Tibial nerve (tissue), 4 donors: ENCODE measurements around the gene ANGPTL2. TPM values are rescaled to one million over a fixed set of nuclear protein-coding genes. Genes with fewer than 3 reads are reported as not detected.

Source experiments
- DNase-seq, 2 donors: peaks; one replicate each; pipeline ENCODE4 v3.0.0-alpha.2; 2019; ENCODE audit warnings: low spot score in 2 of 2
- H3K27ac ChIP-seq, 4 donors: fragments of 200-600 bp; sonication (generic) in 3 of 4; one replicate each; pipeline ENCODE4 v1.5.1; 2017 to 2019; ENCODE audit warnings: mild to moderate bottlenecking in 1 of 4
- H3K27me3 ChIP-seq, 2 donors: fragments of 200-600 bp; sonication (generic) in 1 of 2; one replicate each; pipeline versions ENCODE4 v1.5.1 to v1.6.0; 2017 to 2019
- H3K36me3 ChIP-seq, 3 donors: fragments of 200-600 bp; sonication (generic); one replicate each; pipeline ENCODE4 v1.5.1; 2018 to 2019
- H3K4me1 ChIP-seq, 4 donors: fragments of 200-600 bp; sonication (generic) in 3 of 4; one replicate each; pipeline ENCODE4 v1.5.1; 2017 to 2019
- H3K4me3 ChIP-seq, 4 donors: fragments of 200-600 bp; sonication (generic) in 3 of 4; one replicate each; pipeline ENCODE4 v1.5.1; 2017 to 2019; ENCODE audit warnings: mild to moderate bottlenecking in 1 of 4, moderate library complexity in 1 of 4
- H3K9me3 ChIP-seq, 4 donors: fragments of 200-600 bp; sonication (generic) in 3 of 4; one replicate each; pipeline ENCODE4 v1.5.1; 2017 to 2019
- EP300 ChIP-seq, 2 donors: sonication (generic); formaldehyde crosslinking; IDR thresholded peaks; one replicate each; pipeline ENCODE4 v1.6.1; 2017; ENCODE audit warnings: antibody characterized with exemption in 2 of 2, mild to moderate bottlenecking in 1 of 2
- POLR2A ChIP-seq, 2 donors: fragments of 450-650 bp; IDR thresholded peaks; one replicate each; pipeline ENCODE4 v1.6.1; 2017; ENCODE audit warnings: antibody characterized with exemption in 2 of 2, mild to moderate bottlenecking in 2 of 2, moderate library complexity in 2 of 2
- WGBS, 2 donors: methylation state at CpG; one replicate each; pipeline ENCODE4 v1.1.5; 2018; 5-methylcytosine and 5-hydroxymethylcytosine counted together
- total RNA-seq, 4 donors: library from RNA; depleted of rRNA; stranded (reverse); fragments of >200 nt; gene quantifications; one replicate each; pipeline ENCODE4 v1.1.0, GENCODE V29; 2016
- TF ChIP-seq, protein P1 (sequence below), 5 experiments: fragments of 200-600 bp in 3 of 5; fragments of 450-650 bp in 2 of 5; sonication (generic) in 3 of 5; IDR thresholded peaks; one replicate each; pipeline ENCODE4 v1.5.1; 2016 to 2019; ENCODE audit warnings: antibody characterized with exemption in 5 of 5, mild to moderate bottlenecking in 3 of 5, moderate library complexity in 2 of 5

The ANGPTL2 gene
- total RNA-seq, 4 donors from 2014 or later: 34.5 to 64.1 (median 47.1) TPM

DNA sequence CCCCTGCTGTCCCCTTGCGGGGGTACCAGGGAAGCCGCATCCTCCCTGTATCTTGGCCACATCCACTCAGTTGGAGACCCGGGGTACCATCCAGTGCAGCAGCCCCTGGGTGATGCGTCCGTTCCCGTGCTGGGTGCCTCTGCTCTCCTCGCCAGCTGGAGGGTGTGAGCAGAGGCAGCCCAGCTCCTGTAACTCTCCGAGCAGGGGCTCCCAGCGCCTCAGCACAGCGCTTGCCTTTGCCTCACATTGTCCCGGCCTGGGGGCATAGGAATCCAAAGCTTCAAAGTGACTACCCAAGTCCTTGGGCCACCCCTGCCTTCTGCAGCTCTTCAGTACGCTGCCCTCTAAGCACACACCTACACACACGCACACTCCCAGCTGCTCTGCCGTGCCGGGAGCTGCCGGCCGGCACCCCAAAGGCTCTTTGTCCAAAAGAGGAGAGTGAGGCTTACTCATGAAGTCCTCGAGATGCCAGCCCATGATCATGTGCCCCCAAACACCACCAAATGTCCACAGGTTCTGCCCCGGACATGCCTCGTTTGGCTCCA, 733 bp downstream of the ANGPTL2 start:
- Histone ChIP-seq H3K9me3 (no peaks in the 10 kb centered on the region), H3K4me1 (peaks cover 0 to 67% (median 27%) of the 10 kb centered on the region in 4 donors), H3K36me3 (no peaks in the 10 kb centered on the region), H3K4me3 (peak overlapping the region; percentile 39 to 62 (median 46)), H3K27ac (peak overlapping the region; percentile 81 to 94 (median 88)), H3K27me3 (no peaks in the 10 kb centered on the region)
- TF ChIP-seq EP300 (IDR thresholded peaks at IDR 0.05) (no peak), POLR2A (IDR thresholded peaks at IDR 0.05) (no peak)
- TF ChIP-seq, protein P1, sequence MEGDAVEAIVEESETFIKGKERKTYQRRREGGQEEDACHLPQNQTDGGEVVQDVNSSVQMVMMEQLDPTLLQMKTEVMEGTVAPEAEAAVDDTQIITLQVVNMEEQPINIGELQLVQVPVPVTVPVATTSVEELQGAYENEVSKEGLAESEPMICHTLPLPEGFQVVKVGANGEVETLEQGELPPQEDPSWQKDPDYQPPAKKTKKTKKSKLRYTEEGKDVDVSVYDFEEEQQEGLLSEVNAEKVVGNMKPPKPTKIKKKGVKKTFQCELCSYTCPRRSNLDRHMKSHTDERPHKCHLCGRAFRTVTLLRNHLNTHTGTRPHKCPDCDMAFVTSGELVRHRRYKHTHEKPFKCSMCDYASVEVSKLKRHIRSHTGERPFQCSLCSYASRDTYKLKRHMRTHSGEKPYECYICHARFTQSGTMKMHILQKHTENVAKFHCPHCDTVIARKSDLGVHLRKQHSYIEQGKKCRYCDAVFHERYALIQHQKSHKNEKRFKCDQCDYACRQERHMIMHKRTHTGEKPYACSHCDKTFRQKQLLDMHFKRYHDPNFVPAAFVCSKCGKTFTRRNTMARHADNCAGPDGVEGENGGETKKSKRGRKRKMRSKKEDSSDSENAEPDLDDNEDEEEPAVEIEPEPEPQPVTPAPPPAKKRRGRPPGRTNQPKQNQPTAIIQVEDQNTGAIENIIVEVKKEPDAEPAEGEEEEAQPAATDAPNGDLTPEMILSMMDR (IDR thresholded peaks at IDR 0.05): no peak
- 11 to 16% methylated on average over 20 of the region's 20 CpGs for WGBS, 2 donors
- DNase-seq: no peak

DNA sequence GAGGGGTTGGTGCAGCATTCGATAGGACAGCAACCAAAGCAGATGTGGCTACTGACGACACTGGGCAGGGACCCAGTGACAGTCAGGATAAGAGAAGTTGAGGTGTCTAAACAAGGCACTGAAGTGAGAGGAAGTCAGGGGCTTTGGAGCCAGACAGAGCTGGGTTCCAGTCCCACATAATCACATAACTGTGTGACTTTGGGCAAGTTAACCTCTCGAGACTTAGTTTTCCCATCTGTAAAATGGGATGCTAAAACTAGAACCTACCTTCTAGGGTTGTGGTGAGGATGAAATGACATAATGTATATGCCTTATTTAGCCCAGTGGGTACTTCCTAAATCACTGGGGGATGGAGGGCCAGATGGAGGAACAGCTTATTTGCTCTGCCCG, 3.1 kb downstream of the ANGPTL2 start:
- TF ChIP-seq POLR2A (IDR thresholded peaks at IDR 0.05) (no peak), EP300 (IDR thresholded peaks at IDR 0.05) (no peak)
- TF ChIP-seq, protein P1 (IDR thresholded peaks at IDR 0.05): no peak
- peaks cover 0 to 69% (median 27%) of the 10 kb centered on the region in 4 donors for H3K4me1 ChIP-seq
- DNase-seq: no peak
- WGBS, 2 donors: 81 to 83% methylated on average over 4 of the region's 4 CpGs
- no peak overlapping the region for H3K4me3 ChIP-seq
- peak overlapping the region in 2 of 4 donors; percentile 47 to 94 for H3K27ac ChIP-seq
- no peaks in the 10 kb centered on the region for H3K9me3 ChIP-seq
- H3K36me3 ChIP-seq: no peaks in the 10 kb centered on the region
- no peaks in the 10 kb centered on the region for H3K27me3 ChIP-seq

DNA sequence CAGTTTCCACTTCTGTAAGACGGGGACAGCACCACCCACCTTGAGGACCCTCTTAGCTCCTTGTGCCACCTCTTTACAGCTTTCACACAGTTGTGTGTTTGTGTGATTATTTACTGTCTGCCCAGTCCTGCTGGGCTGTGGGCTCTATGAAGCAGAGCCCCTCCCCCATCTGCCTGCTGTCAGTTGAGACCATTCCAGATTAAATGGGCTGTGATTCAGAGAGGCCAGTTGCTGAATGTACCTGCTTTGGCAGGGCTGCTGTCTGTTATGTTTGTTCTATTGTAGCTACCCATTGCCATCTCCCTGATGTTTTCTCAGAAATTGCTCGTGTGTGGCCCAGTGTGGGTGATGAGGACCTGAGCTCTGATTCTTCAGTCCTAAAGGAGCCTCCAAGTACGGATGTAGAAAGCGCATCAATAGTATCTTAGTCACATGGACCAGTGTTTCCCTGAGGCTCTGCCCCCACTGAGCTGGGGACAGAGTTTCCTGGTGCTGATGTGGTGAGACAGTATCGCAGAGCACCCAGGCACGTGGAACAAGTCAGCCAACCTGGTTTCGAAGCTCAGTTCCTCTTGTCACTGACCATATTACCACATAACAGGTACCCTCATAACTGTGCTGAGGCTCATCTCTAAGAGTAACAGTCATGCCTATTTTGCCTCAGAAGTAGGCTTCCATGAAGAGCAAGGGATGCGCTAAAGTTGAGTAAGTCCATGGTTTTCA, 3.7 kb downstream of the ANGPTL2 start:
- no peak for DNase-seq
- no peaks in the 10 kb centered on the region for H3K9me3 ChIP-seq
- peaks cover 0 to 72% (median 26%) of the 10 kb centered on the region in 4 donors for H3K4me1 ChIP-seq
- no peak overlapping the region for H3K4me3 ChIP-seq
- H3K27me3 ChIP-seq: no peaks in the 10 kb centered on the region
- peak overlapping the region in 2 of 4 donors; percentile 68 to 94 for H3K27ac ChIP-seq
- no peak for TF ChIP-seq POLR2A (IDR thresholded peaks at IDR 0.05)
- no peak for TF ChIP-seq EP300 (IDR thresholded peaks at IDR 0.05)
- TF ChIP-seq, protein P1 (IDR thresholded peaks at IDR 0.05): no peak
- H3K36me3 ChIP-seq: no peaks in the 10 kb centered on the region
- WGBS, 2 donors: 70 to 74% methylated on average over 8 of the region's 8 CpGs

DNA sequence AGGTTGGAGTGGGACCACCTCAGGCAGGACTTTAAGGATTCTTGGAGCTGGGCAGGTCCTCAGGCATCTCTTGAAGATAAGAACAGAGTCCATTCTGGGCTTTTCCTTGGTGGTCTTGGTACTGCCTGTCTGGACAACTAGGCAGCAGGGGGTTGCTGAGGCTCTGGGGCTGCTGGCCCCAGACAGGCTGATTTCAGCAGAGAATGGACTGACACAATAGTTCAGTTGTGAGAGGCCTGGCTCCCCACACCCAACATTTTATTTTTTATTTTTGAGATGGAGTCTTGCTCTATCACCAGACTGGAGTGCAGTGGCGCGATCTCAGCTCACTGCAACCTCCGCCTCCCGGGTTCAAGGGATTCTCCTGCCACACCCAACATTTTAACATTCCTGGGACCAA, 4.6 kb downstream of the ANGPTL2 start:
- H3K27ac ChIP-seq: peak overlapping the region in 2 of 4 donors; percentile 68 to 94
- H3K36me3 ChIP-seq: no peaks in the 10 kb centered on the region
- peaks cover 0 to 72% (median 19%) of the 10 kb centered on the region in 4 donors for H3K4me1 ChIP-seq
- WGBS, 2 donors: 76 to 82% methylated on average over 4 of the region's 4 CpGs
- no peak for DNase-seq
- no peaks in the 10 kb centered on the region for H3K27me3 ChIP-seq
- no peak overlapping the region for H3K4me3 ChIP-seq
- TF ChIP-seq, protein P1 (IDR thresholded peaks at IDR 0.05): no peak
- no peak for TF ChIP-seq POLR2A (IDR thresholded peaks at IDR 0.05)
- TF ChIP-seq EP300 (IDR thresholded peaks at IDR 0.05): no peak
- no peaks in the 10 kb centered on the region for H3K9me3 ChIP-seq

DNA sequence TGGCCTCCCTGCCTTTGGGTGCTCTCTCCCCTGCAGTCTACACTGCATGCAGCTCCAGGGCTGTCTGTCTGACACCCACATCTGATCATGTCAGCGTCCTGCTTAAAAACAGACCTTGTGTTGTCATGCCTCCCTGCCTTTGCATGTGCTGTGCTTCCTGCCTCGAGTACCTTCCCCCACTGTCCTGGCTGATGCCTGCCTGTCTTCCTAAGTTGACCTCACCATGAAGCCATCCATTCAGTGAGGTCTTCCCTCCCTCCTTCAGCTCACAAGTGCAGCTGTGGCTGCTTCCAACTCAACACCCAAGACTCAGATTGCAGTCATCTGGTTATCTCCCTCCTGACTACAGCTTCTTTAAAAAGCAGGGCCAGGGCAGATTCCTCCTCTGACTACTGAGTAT, 5.5 kb downstream of the ANGPTL2 start:
- Histone ChIP-seq H3K36me3 (no peaks in the 10 kb centered on the region), H3K27me3 (no peaks in the 10 kb centered on the region), H3K27ac (peak overlapping the region in 1 of 4 donors; percentile 94), H3K4me1 (peaks cover 0 to 76% (median 22%) of the 10 kb centered on the region in 4 donors), H3K9me3 (no peaks in the 10 kb centered on the region), H3K4me3 (no peak overlapping the region)
- DNase-seq: no peak
- TF ChIP-seq, protein P1 (IDR thresholded peaks at IDR 0.05): no peak
- TF ChIP-seq EP300 (IDR thresholded peaks at IDR 0.05) (no peak), POLR2A (IDR thresholded peaks at IDR 0.05) (no peak)
- 31 to 53% methylated on average over 2 of the region's 2 CpGs for WGBS, 2 donors
